GM12878 (cell line): ENCODE measurements around the gene SF3A1. TPM values are rescaled to one million over a fixed set of nuclear protein-coding genes. Genes with fewer than 3 reads are reported as not detected.

Experiments used
- ATAC-seq: fragments of 200-7000 bp; cut with Tn5 transposase; 3 replicates; pipeline ENCODE4 v1.9.1; 2020; ENCODE audit warnings: mild to moderate bottlenecking, moderate library complexity
- BruUV-seq: library from RNA; stranded (reverse); fragments of 400-500 nt; replicated peaks from 2 replicates; lab custom pipeline; 2021; lab: Mats Ljungman, UMichigan
- CTCF ChIA-PET: fragments of 300-600 bp; sonication (Branson Sonifier 250); formaldehyde crosslinking; extraction: SDS; loops from one replicate; lab custom pipeline; 2021; ENCODE audit warnings: inconsistent platforms; lab: Yijun Ruan, JAX
- POLR2A ChIA-PET: fragments of 350-600 bp; formaldehyde crosslinking; extraction: SDS; loops from one replicate; lab custom pipeline; 2021; ENCODE audit warnings: inconsistent platforms; lab: Charles Lee
- RAD21 ChIA-PET: fragments of 300-600 bp; sonication (Branson Sonifier 250); formaldehyde crosslinking; loops from one replicate; lab custom pipeline; 2023; ENCODE audit warnings: antibody characterized with exemption; ENCODE audit not compliant: unreplicated experiment; lab: Charles Lee
- SMC1A ChIA-PET: fragments of 300-600 bp; sonication (Branson Sonifier 250); formaldehyde crosslinking; loops from one replicate; lab custom pipeline; 2023; ENCODE audit not compliant: unreplicated experiment, uncharacterized antibody; lab: Charles Lee
- DNase-seq: peaks from one replicate; pipeline ENCODE4 v3.0.0-alpha.2; 2011; ENCODE audit warnings: low read depth, low spot score
- FAIRE-seq: peaks from 3 replicates; lab custom pipeline; 2011; peaks lifted over from hg19 to GRCh38; lab: Jason Lieb, UNC
- H2AFZ ChIP-seq: 2 replicates; pipeline ENCODE4 v1.6.0; 2011; ENCODE audit warnings: low read depth, low read length, control low read depth; ENCODE audit not compliant: control insufficient read depth
- H3K27ac ChIP-seq: 2 replicates; pipeline ENCODE4 v1.5.1; 2011; ENCODE audit warnings: control low read depth; ENCODE audit not compliant: control insufficient read depth, insufficient read depth
- H3K27me3 ChIP-seq, 2 experiments: replicated peaks in 1 of 2; 2 replicates each; pipeline versions ENCODE4 v1.6.0 to v1.6.1; 2011; ENCODE audit warnings: low read length in 1 of 2; ENCODE audit not compliant: control insufficient read depth in 2 of 2, insufficient read depth in 2 of 2
- H3K36me3 ChIP-seq, 2 experiments: 2 replicates each; pipeline ENCODE4 v1.5.1; 2011; ENCODE audit warnings: low read length in 1 of 2; ENCODE audit not compliant: control insufficient read depth in 2 of 2, insufficient read depth in 2 of 2
- H3K4me1 ChIP-seq: 2 replicates; pipeline ENCODE4 v1.6.1; 2011; ENCODE audit warnings: mild to moderate bottlenecking, low read length, moderate library complexity, mixed read lengths; ENCODE audit not compliant: control insufficient read depth, insufficient read depth
- H3K4me2 ChIP-seq: 2 replicates; pipeline ENCODE4 v1.6.0; 2011; ENCODE audit warnings: control low read depth; ENCODE audit not compliant: control insufficient read depth, insufficient read depth
- H3K4me3 ChIP-seq: fragments of 200-600 bp; sonication (generic); 2 replicates; pipeline ENCODE4 v1.5.1; 2016
- H3K79me2 ChIP-seq: 2 replicates; pipeline ENCODE4 v1.6.0; 2011; ENCODE audit warnings: low read length; ENCODE audit not compliant: control insufficient read depth, insufficient read depth
- H3K9ac ChIP-seq: 2 replicates; pipeline ENCODE4 v1.8.0; 2011; ENCODE audit warnings: low read length, control low read depth, mixed read lengths; ENCODE audit not compliant: control insufficient read depth, insufficient read depth
- H3K9me3 ChIP-seq: replicated peaks from 3 replicates; pipeline ENCODE4 v1.5.1; 2011; ENCODE audit warnings: mild to moderate bottlenecking, low read length; ENCODE audit not compliant: control insufficient read depth, insufficient read depth
- H4K20me1 ChIP-seq: 2 replicates; pipeline ENCODE4 v1.6.0; 2011; ENCODE audit not compliant: control insufficient read depth, insufficient read depth
- BMI1 ChIP-seq: fragments of 450-650 bp; IDR thresholded peaks from 2 replicates; pipeline ENCODE4 v1.6.1; 2016; ENCODE audit warnings: mild to moderate bottlenecking, moderate library complexity, borderline replicate concordance
- BRCA1 ChIP-seq: IDR thresholded peaks from 2 replicates; pipeline ENCODE4 v1.6.1; 2011; ENCODE audit warnings: low read depth, low read length, improper control_type of control experiment
- CBX3 ChIP-seq: fragments of 200-600 bp; sonication (generic); IDR thresholded peaks from 2 replicates; pipeline ENCODE4 v1.6.1; 2016; ENCODE audit warnings: low read depth, borderline replicate concordance
- FOS ChIP-seq: IDR thresholded peaks from 3 replicates; pipeline ENCODE4 v1.6.1; 2011; ENCODE audit warnings: borderline replicate concordance; ENCODE audit not compliant: insufficient read length; ENCODE audit errors: extremely low read depth
- FOXM1 ChIP-seq: IDR thresholded peaks from 2 replicates; pipeline ENCODE4 v1.6.1; 2012; ENCODE audit warnings: low read depth, mild to moderate bottlenecking, inconsistent platforms, low read length, moderate library complexity
- GABPA ChIP-seq: IDR thresholded peaks from 2 replicates; pipeline ENCODE4 v1.6.1; 2014; ENCODE audit warnings: antibody characterized with exemption, low read depth, mild to moderate bottlenecking, inconsistent platforms
- HCFC1 ChIP-seq: fragments of 150-350 bp; IDR thresholded peaks from 2 replicates; pipeline ENCODE4 v1.6.1; 2014; ENCODE audit warnings: low read length
- MTA3 ChIP-seq: IDR thresholded peaks from 2 replicates; pipeline ENCODE4 v1.6.1; 2012; ENCODE audit warnings: low read length, inconsistent platforms, borderline replicate concordance
- NRF1 ChIP-seq: conservative IDR thresholded peaks from 2 replicates; pipeline ENCODE4 v1.6.1; 2011; ENCODE audit warnings: mild to moderate bottlenecking, low read depth, low read length, improper control_type of control experiment
- WGBS: methylation state at CpG from one replicate; pipeline ENCODE4 v1.1.6; 2016; ENCODE audit warnings: low lambda C conversion rate; ENCODE audit not compliant: insufficient replicate concordance, insufficient coverage; ENCODE audit errors: missing lambda C conversion rate; 5-methylcytosine and 5-hydroxymethylcytosine counted together
- in situ Hi-C: fragments of 300-500 bp; cut with MboI; formaldehyde crosslinking; loops from 9 replicates; pipeline ENCODE4 v1.14.3; 2018; ENCODE audit warnings: mixed read lengths
- intact Hi-C: fragments of 100-400 bp; cut with micrococcal nuclease; formaldehyde crosslinking; loops from one replicate; pipeline ENCODE4 v1.14.2; 2022; ENCODE audit not compliant: unreplicated experiment
- polyA plus RNA-seq, 11 experiments: library from polyadenylated mRNA; depleted of rRNA in 4 of 11; unstranded in 6 of 11; stranded (reverse) in 5 of 11; fragments of >200 nt; fragmentation: Nextera tagmentation in 4 of 11; fragmentation: Illumina TruSeq in 1 of 11; extraction: Ambion mirVana in 4 of 11; extraction: Trizol in 1 of 11; gene quantifications; 1 replicate in 1 of 11; 2 replicates in 10 of 11; pipeline versions ENCODE4 v1.2.1 to v1.2.3, GENCODE V29; 2011 to 2016; ENCODE audit warnings: inconsistent platforms in 2 of 11, missing spikeins in 2 of 11, low read depth in 1 of 11
- total RNA-seq, 4 experiments: library from RNA; depleted of rRNA in 3 of 4; stranded (reverse); fragments of >200 nt in 3 of 4; fragmentation: Illumina TruSeq in 1 of 4; extraction: Trizol in 1 of 4; gene quantifications; 2 replicates each; pipeline versions ENCODE4 v1.2.1 to v1.2.3, GENCODE V29; 2013 to 2021
- TF ChIP-seq, protein P1 (sequence below): fragments of 450-650 bp; formaldehyde crosslinking; IDR thresholded peaks from 2 replicates; pipeline ENCODE4 v1.5.0; 2022; ENCODE audit warnings: mild to moderate bottlenecking, missing genetic modification characterization
- TF ChIP-seq, protein P2 (sequence below): fragments of 450-650 bp; IDR thresholded peaks from 2 replicates; pipeline ENCODE4 v1.6.1; 2018; ENCODE audit warnings: mild to moderate bottlenecking, low read depth, moderate library complexity; ENCODE audit not compliant: partially characterized antibody
- TF ChIP-seq, protein P3 (sequence below): fragments of 450-650 bp; IDR thresholded peaks from 2 replicates; pipeline ENCODE4 v1.6.1; 2017; ENCODE audit warnings: low read depth, mild to moderate bottlenecking, moderate library complexity
- TF ChIP-seq, protein P4 (sequence below): IDR thresholded peaks from 2 replicates; pipeline ENCODE4 v1.6.1; 2011; ENCODE audit warnings: mild to moderate bottlenecking, low read depth, low read length, moderate library complexity; ENCODE audit not compliant: insufficient replicate concordance

Gene SF3A1
- total and polyA plus RNA-seq, 10 of the 15 experiments (the other 5 are each of a cell fraction or from before 2014, with no cell fraction given) = 10.4 to 239 (median 46.0) TPM

DNA sequence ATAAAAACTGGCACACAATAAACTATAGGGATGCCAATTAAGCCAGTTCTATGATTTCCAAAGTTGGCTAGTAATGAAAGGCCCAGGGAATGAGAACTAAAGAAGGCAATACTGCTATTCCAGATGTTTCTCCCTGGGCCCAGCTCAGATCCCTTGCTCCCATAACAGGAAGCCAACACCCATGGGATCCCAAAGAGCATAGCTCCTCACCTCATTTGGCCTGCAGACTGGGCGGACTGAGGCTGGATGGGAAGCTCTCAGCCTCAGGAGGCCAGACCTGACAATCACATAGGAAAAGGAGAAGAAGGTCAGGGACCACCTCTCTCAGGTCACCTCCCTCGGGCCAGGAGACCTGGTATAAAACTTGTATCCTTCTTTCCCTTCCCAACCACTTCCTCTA, 35.2 kb downstream of the SF3A1 start:
- CTCF ChIA-PET = no interaction called here
- no TSS peak for BruUV-seq
- no peak overlapping the region for H3K27ac ChIP-seq
- TF ChIP-seq FOXM1 (no peak), MTA3 (no peak), BMI1 (no peak), FOS (no peak), CBX3 (no peak), NRF1 (no peak), BRCA1 (no peak), GABPA (no peak), HCFC1 (no peak)
- TF ChIP-seq, protein P1, sequence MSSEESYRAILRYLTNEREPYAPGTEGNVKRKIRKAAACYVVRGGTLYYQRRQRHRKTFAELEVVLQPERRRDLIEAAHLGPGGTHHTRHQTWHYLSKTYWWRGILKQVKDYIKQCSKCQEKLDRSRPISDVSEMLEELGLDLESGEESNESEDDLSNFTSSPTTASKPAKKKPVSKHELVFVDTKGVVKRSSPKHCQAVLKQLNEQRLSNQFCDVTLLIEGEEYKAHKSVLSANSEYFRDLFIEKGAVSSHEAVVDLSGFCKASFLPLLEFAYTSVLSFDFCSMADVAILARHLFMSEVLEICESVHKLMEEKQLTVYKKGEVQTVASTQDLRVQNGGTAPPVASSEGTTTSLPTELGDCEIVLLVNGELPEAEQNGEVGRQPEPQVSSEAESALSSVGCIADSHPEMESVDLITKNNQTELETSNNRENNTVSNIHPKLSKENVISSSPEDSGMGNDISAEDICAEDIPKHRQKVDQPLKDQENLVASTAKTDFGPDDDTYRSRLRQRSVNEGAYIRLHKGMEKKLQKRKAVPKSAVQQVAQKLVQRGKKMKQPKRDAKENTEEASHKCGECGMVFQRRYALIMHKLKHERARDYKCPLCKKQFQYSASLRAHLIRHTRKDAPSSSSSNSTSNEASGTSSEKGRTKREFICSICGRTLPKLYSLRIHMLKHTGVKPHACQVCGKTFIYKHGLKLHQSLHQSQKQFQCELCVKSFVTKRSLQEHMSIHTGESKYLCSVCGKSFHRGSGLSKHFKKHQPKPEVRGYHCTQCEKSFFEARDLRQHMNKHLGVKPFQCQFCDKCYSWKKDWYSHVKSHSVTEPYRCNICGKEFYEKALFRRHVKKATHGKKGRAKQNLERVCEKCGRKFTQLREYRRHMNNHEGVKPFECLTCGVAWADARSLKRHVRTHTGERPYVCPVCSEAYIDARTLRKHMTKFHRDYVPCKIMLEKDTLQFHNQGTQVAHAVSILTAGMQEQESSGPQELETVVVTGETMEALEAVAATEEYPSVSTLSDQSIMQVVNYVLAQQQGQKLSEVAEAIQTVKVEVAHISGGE (CRISPR knock-in tag) = no peak
- TF ChIP-seq, protein P2, sequence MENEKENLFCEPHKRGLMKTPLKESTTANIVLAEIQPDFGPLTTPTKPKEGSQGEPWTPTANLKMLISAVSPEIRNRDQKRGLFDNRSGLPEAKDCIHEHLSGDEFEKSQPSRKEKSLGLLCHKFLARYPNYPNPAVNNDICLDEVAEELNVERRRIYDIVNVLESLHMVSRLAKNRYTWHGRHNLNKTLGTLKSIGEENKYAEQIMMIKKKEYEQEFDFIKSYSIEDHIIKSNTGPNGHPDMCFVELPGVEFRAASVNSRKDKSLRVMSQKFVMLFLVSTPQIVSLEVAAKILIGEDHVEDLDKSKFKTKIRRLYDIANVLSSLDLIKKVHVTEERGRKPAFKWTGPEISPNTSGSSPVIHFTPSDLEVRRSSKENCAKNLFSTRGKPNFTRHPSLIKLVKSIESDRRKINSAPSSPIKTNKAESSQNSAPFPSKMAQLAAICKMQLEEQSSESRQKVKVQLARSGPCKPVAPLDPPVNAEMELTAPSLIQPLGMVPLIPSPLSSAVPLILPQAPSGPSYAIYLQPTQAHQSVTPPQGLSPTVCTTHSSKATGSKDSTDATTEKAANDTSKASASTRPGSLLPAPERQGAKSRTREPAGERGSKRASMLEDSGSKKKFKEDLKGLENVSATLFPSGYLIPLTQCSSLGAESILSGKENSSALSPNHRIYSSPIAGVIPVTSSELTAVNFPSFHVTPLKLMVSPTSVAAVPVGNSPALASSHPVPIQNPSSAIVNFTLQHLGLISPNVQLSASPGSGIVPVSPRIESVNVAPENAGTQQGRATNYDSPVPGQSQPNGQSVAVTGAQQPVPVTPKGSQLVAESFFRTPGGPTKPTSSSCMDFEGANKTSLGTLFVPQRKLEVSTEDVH = no peak
- TF ChIP-seq, protein P3, sequence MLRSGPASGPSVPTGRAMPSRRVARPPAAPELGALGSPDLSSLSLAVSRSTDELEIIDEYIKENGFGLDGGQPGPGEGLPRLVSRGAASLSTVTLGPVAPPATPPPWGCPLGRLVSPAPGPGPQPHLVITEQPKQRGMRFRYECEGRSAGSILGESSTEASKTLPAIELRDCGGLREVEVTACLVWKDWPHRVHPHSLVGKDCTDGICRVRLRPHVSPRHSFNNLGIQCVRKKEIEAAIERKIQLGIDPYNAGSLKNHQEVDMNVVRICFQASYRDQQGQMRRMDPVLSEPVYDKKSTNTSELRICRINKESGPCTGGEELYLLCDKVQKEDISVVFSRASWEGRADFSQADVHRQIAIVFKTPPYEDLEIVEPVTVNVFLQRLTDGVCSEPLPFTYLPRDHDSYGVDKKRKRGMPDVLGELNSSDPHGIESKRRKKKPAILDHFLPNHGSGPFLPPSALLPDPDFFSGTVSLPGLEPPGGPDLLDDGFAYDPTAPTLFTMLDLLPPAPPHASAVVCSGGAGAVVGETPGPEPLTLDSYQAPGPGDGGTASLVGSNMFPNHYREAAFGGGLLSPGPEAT = no peak
- TF ChIP-seq, protein P4, sequence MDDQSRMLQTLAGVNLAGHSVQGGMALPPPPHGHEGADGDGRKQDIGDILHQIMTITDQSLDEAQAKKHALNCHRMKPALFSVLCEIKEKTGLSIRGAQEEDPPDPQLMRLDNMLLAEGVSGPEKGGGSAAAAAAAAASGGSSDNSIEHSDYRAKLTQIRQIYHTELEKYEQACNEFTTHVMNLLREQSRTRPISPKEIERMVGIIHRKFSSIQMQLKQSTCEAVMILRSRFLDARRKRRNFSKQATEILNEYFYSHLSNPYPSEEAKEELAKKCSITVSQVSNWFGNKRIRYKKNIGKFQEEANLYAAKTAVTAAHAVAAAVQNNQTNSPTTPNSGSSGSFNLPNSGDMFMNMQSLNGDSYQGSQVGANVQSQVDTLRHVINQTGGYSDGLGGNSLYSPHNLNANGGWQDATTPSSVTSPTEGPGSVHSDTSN = no peak

More for the DNA sequence above, 35.2 kb downstream of the SF3A1 start:
- Histone ChIP-seq H3K4me1 (peaks cover 16% of the 10 kb centered on the region), H3K4me3 (no peak overlapping the region), H3K9ac (no peak overlapping the region), H4K20me1 (0 out of 2 replicates have a peak, but pooled peaks cover 4% of the 10 kb centered on the region), H3K4me2 (no peak overlapping the region), H3K9me3 (no peaks in the 10 kb centered on the region), H2AFZ (no peak overlapping the region), H3K79me2 (peaks cover 49% of the 10 kb centered on the region), H3K36me3 (peaks cover 0 to 2% of the 10 kb centered on the region in 2 experiments; a peak in 1 of 4 replicates), H3K27me3 (no peaks in the 10 kb centered on the region)
- FAIRE-seq (no peak), DNase-seq (no peak), ATAC-seq (no peak)
- intact Hi-C loops = no loop called here
- WGBS = 91% methylated on average over 2 of the region's 2 CpGs
- POLR2A ChIA-PET = interaction anchor here (1.0 to 1.6 kb wide), 2 partner anchors 12 to 14 kb away, joined by 3 to 6 read pairs; no protein-coding TSS in a partner anchor
- SMC1A ChIA-PET = interaction anchor here (0.9 to 9.5 kb wide), 4 partner anchors 11 to 34 kb away, joined by 3 to 100 read pairs (median 4); partner anchors contain the start of gene CASTOR1
- RAD21 ChIA-PET = no interaction called here
- in situ Hi-C loops = no loop called here
